Panc1 (cell line): Measurements from ENCODE around the gene PDILT.

Source experiments
- CTCF ChIP-seq: fragments of 450-650 bp; IDR thresholded peaks from 2 replicates; pipeline ENCODE4 v1.5.1; 2017; ENCODE audit warnings: mild to moderate bottlenecking
- POLR2AphosphoS5 ChIP-seq: IDR thresholded peaks from 2 replicates; pipeline ENCODE4 v1.6.1; 2012; ENCODE audit warnings: mild to moderate bottlenecking, low read depth, low read length, moderate library complexity

DNA sequence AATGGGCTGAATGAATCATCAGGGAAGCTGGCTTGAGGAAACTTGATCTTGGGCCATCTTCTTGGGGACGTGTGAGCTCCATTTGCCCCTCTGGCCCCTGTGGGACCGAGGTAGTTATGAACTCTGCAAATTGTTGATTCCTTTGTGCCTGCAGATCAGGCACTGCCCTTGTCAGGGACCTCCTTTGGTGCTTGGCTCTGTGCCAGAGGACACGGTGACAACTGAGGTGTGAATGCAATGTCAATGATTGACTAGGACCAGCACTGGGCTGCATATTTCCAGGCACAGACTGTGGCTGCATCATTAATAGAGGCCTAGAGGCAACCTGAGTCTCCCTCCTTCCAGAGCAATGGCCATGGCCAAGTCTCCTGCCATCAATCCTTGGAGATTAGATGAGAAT is 23.8 kb downstream of the PDILT start:
- TF ChIP-seq POLR2AphosphoS5 = no peak
- TF ChIP-seq CTCF = no peak
